Esophagus muscularis mucosa (tissue), 4 donors: ENCODE measurements around the gene ESPL1.

Experiments used
- CTCF ChIP-seq, 3 experiments: fragments of 200-600 bp in 2 of 3; fragments of 450-650 bp in 1 of 3; sonication (generic) in 2 of 3; IDR thresholded peaks; one replicate each; pipeline ENCODE4 v1.5.1; 2017 to 2019; ENCODE audit warnings: antibody characterized with exemption in 3 of 3, mild to moderate bottlenecking in 2 of 3, moderate library complexity in 1 of 3
- EP300 ChIP-seq: sonication (generic); formaldehyde crosslinking; IDR thresholded peaks from one replicate; pipeline ENCODE4 v1.6.1; 2017; ENCODE audit warnings: antibody characterized with exemption
- POLR2A ChIP-seq: fragments of 450-650 bp; IDR thresholded peaks from one replicate; pipeline ENCODE4 v1.6.1; 2017; ENCODE audit warnings: antibody characterized with exemption, moderate library complexity, mild to moderate bottlenecking, low read depth
- POLR2AphosphoS5 ChIP-seq, 2 donors: sonication (generic); formaldehyde crosslinking; IDR thresholded peaks; one replicate each; pipeline ENCODE4 v1.6.1; 2017; ENCODE audit warnings: antibody characterized with exemption in 2 of 2

GRCh38 chr12:53244337-53244736 lies 23.8 kb upstream of the ESPL1 start:
- TF ChIP-seq CTCF (IDR thresholded peaks at IDR 0.05), result no peak
- TF ChIP-seq POLR2AphosphoS5 (IDR thresholded peaks at IDR 0.05), result no peak
- no peak for TF ChIP-seq POLR2A
- no peak for TF ChIP-seq EP300
